CD4-positive, alpha-beta T cell treated with Interferon alpha-2 for 1 hour (primary cell): Measurements from ENCODE around the gene SPR.
A peak's percentile ranks its signal among the peaks of the same experiment; 100 is the strongest.
"Not testable (repeated sequence)": the region's sequence is repeated elsewhere in the genome, so short reads cannot be mapped to it uniquely, and the experiment has no call there.

Experiments used
- DNase-seq, 2 donors: peaks; one replicate each; pipeline ENCODE4 v3.0.0-alpha.2; 2020 to 2022

The SPR gene

GRCh38 chr2:72889991-72890390, 2.8 kb downstream of the SPR start:
- DNase-seq, result no peak

GRCh38 chr2:72891091-72891818, 4.0 kb downstream of the SPR start:
- DNase-seq, result peak in 1 of 2 donors; percentile 16

GRCh38 chr2:72892506-72893173, 5.4 kb downstream of the SPR start:
- DNase-seq, result peak; percentile 58 to 62

- peak; percentile 20 to 28 for DNase-seq
Observed at GRCh38 chr2:72893594-72894319, 6.5 kb downstream of the SPR start.

GRCh38 chr2:72894514-72894913, 7.3 kb downstream of the SPR start:
- no peak for DNase-seq

- DNase-seq, result no peak
Observed at GRCh38 chr2:72895154-72895553, 7.9 kb downstream of the SPR start.

- no peak for DNase-seq
Observed at GRCh38 chr2:72895759-72896281, 8.6 kb downstream of the SPR start.

- DNase-seq, result no peak
Observed at GRCh38 chr2:72896446-72896845, 9.2 kb downstream of the SPR start.

- no peak for DNase-seq
Observed at GRCh38 chr2:72897785-72898584, 10.8 kb downstream of the SPR start.

GRCh38 chr2:72898585-72898906, 11.3 kb downstream of the SPR start:
- DNase-seq, result no peak

- DNase-seq, result no peak
Observed at GRCh38 chr2:72900191-72900825, 13.1 kb downstream of the SPR start.

- no peak for DNase-seq
Observed at GRCh38 chr2:72901426-72901825, 14.2 kb downstream of the SPR start.

- not testable (repeated sequence) for DNase-seq
Observed at GRCh38 chr2:72907369-72907768, 20.2 kb downstream of the SPR start.

- DNase-seq, result no peak
Observed at GRCh38 chr2:72908741-72909140, 21.5 kb downstream of the SPR start.

GRCh38 chr2:72911256-72911655, 24.0 kb downstream of the SPR start:
- no peak for DNase-seq

GRCh38 chr2:72913486-72914205, 26.4 kb downstream of the SPR start:
- DNase-seq, result no peak

GRCh38 chr2:72914206-72914559, 27.0 kb downstream of the SPR start:
- DNase-seq, result no peak

GRCh38 chr2:72914589-72915319, 27.5 kb downstream of the SPR start:
- no peak for DNase-seq

- no peak for DNase-seq
Observed at GRCh38 chr2:72915320-72915906, 28.2 kb downstream of the SPR start.

- DNase-seq, result peak in 1 of 2 donors; percentile 51
Observed at GRCh38 chr2:72915907-72916742, 28.9 kb downstream of the SPR start.
